ENCODE data around the gene FOXP1. TPM values are rescaled to one million over a fixed set of nuclear protein-coding genes. Genes with fewer than 3 reads are reported as not detected.

FOXP1 gene
- total RNA-seq, 1 donor from 2014 or later, result 41.2 TPM

DNA sequence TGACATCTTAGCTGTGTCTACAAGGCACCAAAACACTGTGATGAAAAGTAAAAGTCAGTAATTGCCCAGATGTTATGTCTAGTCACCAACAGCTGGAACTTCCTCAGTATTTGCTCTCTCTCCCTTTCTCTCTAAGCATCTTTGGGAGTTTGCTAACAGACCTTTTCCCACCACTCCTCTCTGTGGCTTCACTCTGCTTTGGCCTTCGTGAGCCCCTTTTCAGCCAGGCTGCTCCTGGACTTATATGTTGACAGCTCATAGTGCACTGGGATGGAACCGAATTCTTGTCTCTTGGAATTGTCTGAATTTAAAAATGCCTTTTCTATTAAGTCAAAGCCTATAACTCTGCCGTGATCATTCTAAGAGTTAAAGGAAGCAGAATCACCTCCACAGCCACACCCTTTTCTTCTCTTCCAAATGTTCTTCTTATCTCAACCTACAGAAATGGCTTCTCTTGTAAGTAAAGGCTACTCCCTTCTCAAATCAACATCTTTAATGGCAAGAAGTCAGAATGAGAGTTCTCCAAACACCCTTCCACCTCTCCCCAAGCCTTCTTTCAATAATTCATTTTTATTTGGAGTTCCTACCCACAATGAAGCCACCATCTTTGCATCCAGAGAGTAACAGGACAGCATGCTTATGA, 17.2 kb upstream of the FOXP1 start:
- peak overlapping the region; percentile 26 for H3K27ac ChIP-seq (replicated peaks)
- H3K4me1 ChIP-seq, result no peaks in the 10 kb centered on the region
- H3K36me3 ChIP-seq, result no peaks in the 10 kb centered on the region
- no peaks in the 10 kb centered on the region for H3K27me3 ChIP-seq (ENCODE audit: low read depth)
- no peak overlapping the region for H3K4me3 ChIP-seq
- DNase-seq, result no peak
- H3K9me3 ChIP-seq (replicated peaks), result no peaks in the 10 kb centered on the region
- TF ChIP-seq, protein P1, sequence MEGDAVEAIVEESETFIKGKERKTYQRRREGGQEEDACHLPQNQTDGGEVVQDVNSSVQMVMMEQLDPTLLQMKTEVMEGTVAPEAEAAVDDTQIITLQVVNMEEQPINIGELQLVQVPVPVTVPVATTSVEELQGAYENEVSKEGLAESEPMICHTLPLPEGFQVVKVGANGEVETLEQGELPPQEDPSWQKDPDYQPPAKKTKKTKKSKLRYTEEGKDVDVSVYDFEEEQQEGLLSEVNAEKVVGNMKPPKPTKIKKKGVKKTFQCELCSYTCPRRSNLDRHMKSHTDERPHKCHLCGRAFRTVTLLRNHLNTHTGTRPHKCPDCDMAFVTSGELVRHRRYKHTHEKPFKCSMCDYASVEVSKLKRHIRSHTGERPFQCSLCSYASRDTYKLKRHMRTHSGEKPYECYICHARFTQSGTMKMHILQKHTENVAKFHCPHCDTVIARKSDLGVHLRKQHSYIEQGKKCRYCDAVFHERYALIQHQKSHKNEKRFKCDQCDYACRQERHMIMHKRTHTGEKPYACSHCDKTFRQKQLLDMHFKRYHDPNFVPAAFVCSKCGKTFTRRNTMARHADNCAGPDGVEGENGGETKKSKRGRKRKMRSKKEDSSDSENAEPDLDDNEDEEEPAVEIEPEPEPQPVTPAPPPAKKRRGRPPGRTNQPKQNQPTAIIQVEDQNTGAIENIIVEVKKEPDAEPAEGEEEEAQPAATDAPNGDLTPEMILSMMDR (IDR thresholded peaks at IDR 0.05; ENCODE audit: borderline replicate concordance), result no peak
- intact Hi-C loops (cut with micrococcal nuclease), result no loop called here

DNA sequence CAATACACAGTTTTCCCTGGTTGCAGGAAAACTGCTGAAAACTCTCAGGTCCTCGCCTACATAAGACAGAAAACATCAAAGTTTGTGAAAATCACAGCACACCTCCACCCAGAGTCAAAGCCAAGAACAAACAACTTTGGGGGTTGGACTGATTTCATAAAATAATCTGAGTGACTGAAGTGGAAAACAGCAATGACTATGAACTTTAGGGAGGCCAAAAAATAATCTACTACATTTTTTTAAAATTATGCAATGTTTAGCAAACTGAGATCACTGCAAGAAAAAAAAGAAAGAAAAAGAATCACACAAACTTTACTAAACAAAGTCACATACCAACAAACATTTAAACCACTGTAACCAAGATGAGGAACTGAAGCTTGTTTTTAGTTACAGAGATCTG, 15.9 kb upstream of the FOXP1 start:
- TF ChIP-seq, protein P1 (IDR thresholded peaks at IDR 0.05; ENCODE audit: borderline replicate concordance), result no peak
- H3K36me3 ChIP-seq, result no peaks in the 10 kb centered on the region
- H3K9me3 ChIP-seq (replicated peaks), result no peaks in the 10 kb centered on the region
- peak overlapping the region; percentile 26 for H3K27ac ChIP-seq (replicated peaks)
- intact Hi-C loops (cut with micrococcal nuclease), result no loop called here
- no peaks in the 10 kb centered on the region for H3K27me3 ChIP-seq (ENCODE audit: low read depth)
- DNase-seq, result no peak
- H3K4me3 ChIP-seq, result no peak overlapping the region
- H3K4me1 ChIP-seq, result no peaks in the 10 kb centered on the region

DNA sequence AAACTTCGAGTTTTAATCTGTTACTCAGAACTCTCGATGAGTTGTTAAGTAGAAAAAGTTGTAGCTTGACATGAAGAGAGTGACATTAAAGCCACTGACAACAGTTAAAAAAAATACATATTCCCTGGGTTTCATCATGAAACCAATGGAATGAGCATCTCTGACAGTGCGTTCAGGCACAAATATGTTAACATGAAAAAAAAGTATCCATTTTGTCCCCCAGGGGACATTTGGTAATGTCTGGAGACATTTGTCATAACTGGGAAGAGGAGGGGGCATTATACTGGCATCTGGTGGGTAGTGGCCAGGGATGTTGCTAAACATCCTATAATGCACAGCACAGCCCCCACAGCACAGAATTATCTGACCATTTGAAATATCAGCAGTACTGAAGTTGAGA, 14.8 kb upstream of the FOXP1 start:
- no peaks in the 10 kb centered on the region for H3K4me1 ChIP-seq
- DNase-seq, result no peak
- H3K36me3 ChIP-seq, result no peaks in the 10 kb centered on the region
- TF ChIP-seq, protein P1 (IDR thresholded peaks at IDR 0.05; ENCODE audit: borderline replicate concordance), result no peak
- no peak overlapping the region for H3K4me3 ChIP-seq
- H3K27me3 ChIP-seq (ENCODE audit: low read depth), result no peaks in the 10 kb centered on the region
- intact Hi-C loops (cut with micrococcal nuclease), result no loop called here
- H3K27ac ChIP-seq (replicated peaks), result no peak overlapping the region
- H3K9me3 ChIP-seq (replicated peaks), result no peaks in the 10 kb centered on the region

DNA sequence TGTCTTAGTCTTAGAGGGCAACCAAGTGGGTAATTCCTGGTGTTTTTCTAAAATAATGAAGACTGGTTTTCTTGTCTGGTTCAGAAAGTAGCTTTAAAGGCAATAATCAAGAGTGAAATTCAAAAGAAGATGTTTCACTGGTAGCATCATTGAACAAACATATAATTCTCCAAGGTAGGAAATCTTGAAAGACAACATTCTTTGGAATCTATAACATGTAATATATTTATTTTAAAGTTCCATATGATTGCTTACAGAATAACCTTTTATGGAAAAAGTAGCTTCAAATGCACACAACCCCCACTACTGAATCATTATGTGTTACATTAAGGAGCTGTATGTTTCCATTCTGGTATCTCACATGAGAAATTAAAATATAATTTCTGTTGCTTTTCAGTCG, 13.8 kb upstream of the FOXP1 start:
- Histone ChIP-seq H3K9me3 (replicated peaks) (no peaks in the 10 kb centered on the region), H3K4me1 (no peaks in the 10 kb centered on the region), H3K36me3 (no peaks in the 10 kb centered on the region), H3K4me3 (no peak overlapping the region), H3K27ac (replicated peaks) (no peak overlapping the region), H3K27me3 (ENCODE audit: low read depth) (no peaks in the 10 kb centered on the region)
- intact Hi-C loops (cut with micrococcal nuclease), result no loop called here
- TF ChIP-seq, protein P1 (IDR thresholded peaks at IDR 0.05; ENCODE audit: borderline replicate concordance), result no peak
- DNase-seq, result no peak

DNA sequence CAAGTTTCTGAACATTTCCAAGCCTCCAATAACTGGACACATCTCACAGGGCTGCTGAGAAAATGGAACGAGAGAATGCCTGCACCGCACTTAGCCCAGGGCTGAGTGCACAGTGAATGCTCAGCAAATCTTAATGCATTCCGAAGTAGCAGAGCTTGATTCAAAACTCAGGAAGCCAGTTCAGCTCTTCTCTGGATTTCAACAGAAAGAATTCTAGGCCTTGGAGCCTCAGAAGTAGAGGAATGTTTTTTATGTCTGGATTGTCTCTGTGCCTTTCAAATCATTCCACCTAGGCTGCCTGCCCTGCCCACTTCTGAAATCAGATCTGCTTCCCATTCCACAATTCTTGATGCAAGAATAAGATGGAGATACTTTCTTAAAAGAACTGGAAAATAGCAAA, 9.6 kb upstream of the FOXP1 start:
- no peaks in the 10 kb centered on the region for H3K4me1 ChIP-seq
- H3K27me3 ChIP-seq (ENCODE audit: low read depth), result no peaks in the 10 kb centered on the region
- intact Hi-C loops (cut with micrococcal nuclease), result no loop called here
- H3K9me3 ChIP-seq (replicated peaks), result peaks cover 6% of the 10 kb centered on the region
- H3K27ac ChIP-seq (replicated peaks), result no peak overlapping the region
- TF ChIP-seq, protein P1 (IDR thresholded peaks at IDR 0.05; ENCODE audit: borderline replicate concordance), result no peak
- H3K4me3 ChIP-seq, result no peak overlapping the region
- no peaks in the 10 kb centered on the region for H3K36me3 ChIP-seq
- no peak for DNase-seq
